Cardiac fibroblast (primary cell): ENCODE data around the gene PLEKHO1.
A peak's percentile ranks its signal among the peaks of the same experiment; 100 is the strongest.

Source experiments
- DNase-seq, 2 donors: peaks; one replicate each; pipeline versions ENCODE4 v3.0.0 to v3.0.0-alpha.2; 2010; ENCODE audit warnings: low read depth in 2 of 2
- H3K4me3 ChIP-seq, 2 donors: replicated peaks in 1 of 2; 1 replicate in 1 of 2; 2 replicates in 1 of 2; pipeline ENCODE4 v1.5.1; 2011; ENCODE audit warnings: low read depth in 2 of 2, low read length in 2 of 2, mild to moderate bottlenecking in 2 of 2, moderate library complexity in 1 of 2
- TF ChIP-seq, protein P1 (sequence below): IDR thresholded peaks from one replicate; pipeline ENCODE4 v1.5.1; 2011; ENCODE audit warnings: low read depth, mild to moderate bottlenecking, low read length, inconsistent platforms

The PLEKHO1 gene

GRCh38 chr1:150162862-150163706, 13.4 kb downstream of the PLEKHO1 start:
- peak; percentile 99 to 100 for DNase-seq
- H3K4me3 ChIP-seq: peak overlapping the region; percentile 19 to 27
- TF ChIP-seq, protein P1, sequence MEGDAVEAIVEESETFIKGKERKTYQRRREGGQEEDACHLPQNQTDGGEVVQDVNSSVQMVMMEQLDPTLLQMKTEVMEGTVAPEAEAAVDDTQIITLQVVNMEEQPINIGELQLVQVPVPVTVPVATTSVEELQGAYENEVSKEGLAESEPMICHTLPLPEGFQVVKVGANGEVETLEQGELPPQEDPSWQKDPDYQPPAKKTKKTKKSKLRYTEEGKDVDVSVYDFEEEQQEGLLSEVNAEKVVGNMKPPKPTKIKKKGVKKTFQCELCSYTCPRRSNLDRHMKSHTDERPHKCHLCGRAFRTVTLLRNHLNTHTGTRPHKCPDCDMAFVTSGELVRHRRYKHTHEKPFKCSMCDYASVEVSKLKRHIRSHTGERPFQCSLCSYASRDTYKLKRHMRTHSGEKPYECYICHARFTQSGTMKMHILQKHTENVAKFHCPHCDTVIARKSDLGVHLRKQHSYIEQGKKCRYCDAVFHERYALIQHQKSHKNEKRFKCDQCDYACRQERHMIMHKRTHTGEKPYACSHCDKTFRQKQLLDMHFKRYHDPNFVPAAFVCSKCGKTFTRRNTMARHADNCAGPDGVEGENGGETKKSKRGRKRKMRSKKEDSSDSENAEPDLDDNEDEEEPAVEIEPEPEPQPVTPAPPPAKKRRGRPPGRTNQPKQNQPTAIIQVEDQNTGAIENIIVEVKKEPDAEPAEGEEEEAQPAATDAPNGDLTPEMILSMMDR: peak; percentile 29

- H3K4me3 ChIP-seq: no peak overlapping the region
- no peak for DNase-seq
- TF ChIP-seq, protein P1: no peak
These were observed 14.5 kb downstream of the PLEKHO1 start for GRCh38 chr1:150164224-150164623.

DNA sequence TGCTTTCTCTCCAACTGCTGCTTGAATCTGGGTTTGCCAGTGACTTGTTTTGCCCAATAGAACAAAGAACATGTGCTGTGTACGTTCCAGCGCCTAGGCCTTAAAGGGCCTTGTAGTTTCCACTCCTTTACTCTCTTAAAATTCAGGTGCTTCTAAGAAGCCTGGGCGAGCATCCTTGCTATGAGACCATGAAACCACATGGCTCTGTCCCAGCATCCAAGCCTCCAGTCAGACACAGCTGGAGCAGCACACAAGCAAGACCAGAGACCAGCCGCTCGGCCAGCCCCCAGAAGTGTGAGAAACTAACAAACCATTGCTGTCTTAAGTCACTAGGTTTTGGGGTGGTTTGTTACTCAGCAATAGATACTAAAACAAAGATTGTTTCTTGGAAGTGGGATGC, 15.1 kb downstream of the PLEKHO1 start:
- no peak overlapping the region for H3K4me3 ChIP-seq
- TF ChIP-seq, protein P1: no peak
- DNase-seq: no peak

- peak; percentile 66 to 75 for DNase-seq
- TF ChIP-seq, protein P1: peak; percentile 89
These were observed 16.2 kb downstream of the PLEKHO1 start for GRCh38 chr1:150165622-150166612.

GRCh38 chr1:150168960-150169601, 19.4 kb downstream of the PLEKHO1 start:
- H3K4me3 ChIP-seq: no peak overlapping the region
- TF ChIP-seq, protein P1: peak; percentile 86
- peak; percentile 71 to 75 for DNase-seq

More at GRCh38 chr1:150165622-150166612, 16.2 kb downstream of the PLEKHO1 start:
- H3K4me3 ChIP-seq: no peak overlapping the region

DNA sequence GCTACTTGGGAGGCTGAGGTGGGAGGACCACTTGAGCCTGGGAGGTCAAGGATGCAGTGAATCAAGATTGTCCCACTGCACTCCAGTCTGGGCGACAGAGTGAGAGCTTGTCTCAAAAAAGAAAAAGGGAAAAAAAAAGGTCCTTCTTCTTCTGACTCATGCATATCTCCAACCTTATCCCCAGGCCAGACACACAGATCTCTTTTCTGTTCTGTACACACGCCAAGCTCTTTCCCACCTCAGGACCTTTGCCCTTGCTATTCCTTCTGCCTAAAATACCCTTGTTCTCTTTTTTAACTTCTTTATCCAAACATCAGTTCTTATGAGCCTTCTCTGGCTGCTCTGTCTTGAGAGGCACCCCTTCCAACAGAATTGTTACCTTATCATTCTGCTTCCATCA, 22.1 kb downstream of the PLEKHO1 start:
- DNase-seq: no peak
- H3K4me3 ChIP-seq: no peak overlapping the region
- TF ChIP-seq, protein P1: no peak
